GM10266 (cell line): ENCODE measurements around the gene DLG2.

Experiments used
- DNase-seq: peaks from one replicate; pipeline ENCODE4 v3.0.0; 2012; ENCODE audit errors: extremely low spot score
- TF ChIP-seq, protein P1 (sequence below): IDR thresholded peaks from 2 replicates; pipeline ENCODE4 v1.5.1; 2012; ENCODE audit warnings: mild to moderate bottlenecking, low read depth; ENCODE audit not compliant: control insufficient read depth, insufficient read depth; ENCODE audit errors: missing control alignments

The DLG2 gene

DNA sequence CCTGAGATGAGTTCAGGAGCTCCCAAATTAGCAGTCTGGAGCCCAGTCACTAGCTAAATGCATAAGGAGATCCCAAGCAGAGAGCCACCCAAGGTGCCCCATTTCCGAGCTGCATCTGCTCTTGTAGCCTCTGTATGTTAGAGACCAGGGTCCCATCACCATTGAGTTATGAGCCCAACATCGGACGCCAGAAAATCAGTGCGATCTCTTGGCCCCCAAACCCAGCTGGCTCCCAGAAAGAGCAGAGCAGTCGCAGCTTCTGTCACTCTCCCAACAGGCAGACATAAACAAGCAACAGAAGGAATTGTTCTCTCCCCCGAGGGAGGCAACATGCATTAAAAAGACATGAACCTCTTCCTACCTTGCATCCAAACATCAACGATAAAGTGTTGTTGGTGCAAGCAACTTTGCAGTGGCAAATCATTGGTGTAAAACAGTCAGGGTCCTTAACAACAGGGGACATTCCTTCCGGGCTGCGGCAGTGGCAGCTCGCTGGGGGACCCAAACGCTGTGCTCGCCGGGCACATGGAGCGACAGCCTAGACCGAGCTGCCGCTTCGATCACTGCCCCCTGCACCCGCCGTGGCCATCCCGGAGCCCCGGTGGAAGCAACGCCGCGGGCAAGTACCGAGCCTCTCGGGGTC lies 907.1 kb downstream of the DLG2 start:
- TF ChIP-seq, protein P1, sequence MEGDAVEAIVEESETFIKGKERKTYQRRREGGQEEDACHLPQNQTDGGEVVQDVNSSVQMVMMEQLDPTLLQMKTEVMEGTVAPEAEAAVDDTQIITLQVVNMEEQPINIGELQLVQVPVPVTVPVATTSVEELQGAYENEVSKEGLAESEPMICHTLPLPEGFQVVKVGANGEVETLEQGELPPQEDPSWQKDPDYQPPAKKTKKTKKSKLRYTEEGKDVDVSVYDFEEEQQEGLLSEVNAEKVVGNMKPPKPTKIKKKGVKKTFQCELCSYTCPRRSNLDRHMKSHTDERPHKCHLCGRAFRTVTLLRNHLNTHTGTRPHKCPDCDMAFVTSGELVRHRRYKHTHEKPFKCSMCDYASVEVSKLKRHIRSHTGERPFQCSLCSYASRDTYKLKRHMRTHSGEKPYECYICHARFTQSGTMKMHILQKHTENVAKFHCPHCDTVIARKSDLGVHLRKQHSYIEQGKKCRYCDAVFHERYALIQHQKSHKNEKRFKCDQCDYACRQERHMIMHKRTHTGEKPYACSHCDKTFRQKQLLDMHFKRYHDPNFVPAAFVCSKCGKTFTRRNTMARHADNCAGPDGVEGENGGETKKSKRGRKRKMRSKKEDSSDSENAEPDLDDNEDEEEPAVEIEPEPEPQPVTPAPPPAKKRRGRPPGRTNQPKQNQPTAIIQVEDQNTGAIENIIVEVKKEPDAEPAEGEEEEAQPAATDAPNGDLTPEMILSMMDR = no peak

DNA sequence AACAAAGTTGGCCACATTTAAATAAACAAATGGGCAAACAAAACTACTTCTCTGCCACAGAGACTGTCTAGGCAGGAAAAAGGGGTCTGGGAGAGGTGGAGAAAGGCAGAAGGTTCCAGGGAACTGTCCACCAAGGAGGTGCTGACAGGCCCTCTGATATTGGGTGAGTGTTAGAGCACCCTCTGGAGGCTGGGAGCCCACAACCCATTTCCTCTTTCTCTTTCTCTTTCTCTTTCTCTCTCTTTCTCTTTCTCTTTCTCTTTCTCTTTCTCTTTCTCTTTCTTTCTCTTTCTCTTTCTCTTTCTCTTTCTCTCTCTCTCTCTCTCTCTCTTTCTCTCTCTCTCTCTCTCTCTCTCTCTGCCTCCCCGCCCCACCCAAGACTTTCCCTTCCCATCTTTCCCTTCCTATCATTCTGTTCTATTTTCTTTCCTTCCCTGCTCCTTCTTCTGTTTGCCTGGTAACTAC lies 912.8 kb downstream of the DLG2 start:
- peak; percentile 62 for DNase-seq

More for the DNA sequence above, 907.1 kb downstream of the DLG2 start:
- DNase-seq = no peak

DNA sequence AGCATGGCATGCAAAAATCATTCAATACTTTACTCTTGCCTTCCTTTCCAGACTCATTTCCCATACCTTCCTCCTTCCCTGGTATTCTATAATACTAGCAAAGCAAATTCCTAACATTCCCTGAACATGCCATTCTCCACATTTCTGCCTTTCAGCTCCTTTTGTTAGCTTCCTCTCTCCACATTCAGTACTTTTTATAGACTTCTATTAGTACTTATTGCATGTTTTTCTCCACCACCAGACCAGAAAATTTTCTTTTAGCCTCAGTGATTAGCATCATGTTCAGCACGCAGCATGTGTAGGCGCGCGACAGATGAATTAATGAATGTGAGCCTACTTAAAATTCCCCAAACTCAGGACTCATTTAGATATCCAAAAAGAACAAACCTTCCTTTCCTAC lies 935.3 kb downstream of the DLG2 start:
- DNase-seq = no peak
- TF ChIP-seq, protein P1 = no peak

More for the DNA sequence above, 912.8 kb downstream of the DLG2 start:
- TF ChIP-seq, protein P1 = peak; percentile 48

DNA sequence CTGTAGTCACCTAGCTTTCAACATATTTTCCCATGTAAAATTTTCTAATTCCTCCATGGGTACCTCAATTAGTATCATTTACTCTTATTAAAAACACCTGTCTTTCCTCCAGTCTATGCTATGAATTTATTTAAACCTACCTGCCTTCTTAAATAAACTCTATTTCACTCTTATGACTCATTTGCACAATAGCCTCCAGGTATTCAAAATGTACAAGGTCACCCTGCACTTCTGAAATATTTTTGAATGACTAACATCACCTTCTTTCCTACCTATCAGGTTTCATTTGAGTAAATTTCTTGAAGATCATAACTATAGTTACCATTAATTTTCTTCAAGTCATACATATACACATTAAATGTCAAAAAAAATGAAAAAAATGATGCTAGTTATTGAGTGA lies 939.7 kb downstream of the DLG2 start:
- no peak for DNase-seq
- TF ChIP-seq, protein P1 = no peak

DNA sequence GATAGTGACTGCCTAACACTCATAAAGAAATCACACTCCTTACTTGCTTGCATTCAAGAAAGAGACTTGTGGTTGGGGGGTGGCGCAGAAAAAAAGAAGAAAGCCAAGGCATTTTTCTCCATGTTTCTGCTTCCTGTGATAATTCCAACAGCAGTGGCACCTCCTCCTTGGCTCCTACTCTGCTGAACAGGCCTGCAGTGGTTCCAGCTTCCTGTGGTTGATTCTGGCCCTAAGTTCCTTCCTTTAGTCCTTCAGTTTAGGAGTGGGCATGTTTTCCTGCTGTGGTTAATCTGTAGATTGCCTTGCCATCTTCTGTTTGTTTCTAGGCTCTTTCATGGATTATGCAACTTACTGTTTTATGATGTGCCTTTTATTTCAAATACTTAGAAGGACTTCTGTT lies 940.4 kb downstream of the DLG2 start:
- TF ChIP-seq, protein P1 = no peak
- no peak for DNase-seq

DNA sequence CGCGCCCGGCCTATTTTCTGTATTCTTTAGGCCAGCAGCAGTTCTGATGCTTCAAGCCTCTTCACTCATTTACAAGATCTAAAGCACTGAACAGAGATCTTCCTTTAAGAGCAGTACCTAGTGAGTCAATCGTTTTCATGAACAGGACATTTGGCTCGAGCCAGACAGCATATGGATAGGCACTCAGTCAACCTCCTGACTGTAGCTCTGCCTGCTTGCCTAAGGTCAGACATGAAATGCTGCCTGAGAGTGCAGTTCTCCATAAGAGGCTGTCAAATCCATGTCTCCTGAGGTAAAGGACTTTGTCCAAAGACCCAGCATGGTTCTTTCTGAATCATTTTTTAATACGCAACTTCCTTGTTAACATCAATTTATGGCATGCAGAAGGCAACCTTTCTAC lies 941.2 kb downstream of the DLG2 start:
- no peak for DNase-seq

DNA sequence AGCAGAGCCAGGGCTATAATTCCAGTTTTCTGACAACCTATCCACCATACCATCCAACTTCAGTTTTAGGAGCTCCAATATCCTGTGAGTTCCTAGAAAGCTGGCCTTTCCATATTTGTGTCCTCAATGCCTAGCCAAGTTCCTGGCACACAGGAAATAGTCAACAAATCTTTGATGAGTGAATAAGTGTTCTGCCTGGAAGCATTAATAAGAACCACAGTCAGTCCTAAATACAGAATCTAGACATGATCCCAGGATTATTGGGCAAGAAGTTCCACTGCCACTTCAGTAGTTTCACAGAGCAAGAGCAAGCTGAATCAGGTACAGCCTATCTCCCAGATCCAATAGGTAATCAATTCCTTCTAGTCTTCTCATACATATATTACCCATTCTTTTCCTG lies 942.0 kb downstream of the DLG2 start:
- TF ChIP-seq, protein P1 = no peak
- no peak for DNase-seq

More for the DNA sequence above, 941.2 kb downstream of the DLG2 start:
- TF ChIP-seq, protein P1 = no peak
